Measurements from ENCODE around the gene BRINP1.

BRINP1 gene

GRCh38 chr9:119343059-119343990, 25.9 kb downstream of the BRINP1 start:
- no peak for DNase-seq

DNA sequence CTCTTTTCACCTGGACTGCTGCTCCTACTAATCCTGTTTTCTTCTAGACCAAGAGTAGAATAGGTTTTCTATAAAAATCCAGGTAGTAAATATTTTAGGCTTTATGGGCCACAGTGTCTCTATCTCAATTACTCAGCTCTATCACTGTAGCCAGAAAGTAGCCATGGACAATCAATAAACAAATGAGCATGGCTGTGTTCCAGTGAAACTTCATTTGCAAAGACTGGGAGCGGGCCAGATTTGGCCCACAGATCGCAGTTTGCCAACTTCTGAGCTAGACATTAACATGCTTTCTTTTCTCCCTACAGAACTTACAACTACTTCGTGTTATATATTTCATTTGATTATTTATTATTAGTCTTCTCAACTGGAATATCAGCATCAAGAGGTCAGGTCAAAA, 30.2 kb downstream of the BRINP1 start:
- DNase-seq = no peak

GRCh38 chr9:119337573-119337972, 31.7 kb downstream of the BRINP1 start:
- no peak for DNase-seq

DNA sequence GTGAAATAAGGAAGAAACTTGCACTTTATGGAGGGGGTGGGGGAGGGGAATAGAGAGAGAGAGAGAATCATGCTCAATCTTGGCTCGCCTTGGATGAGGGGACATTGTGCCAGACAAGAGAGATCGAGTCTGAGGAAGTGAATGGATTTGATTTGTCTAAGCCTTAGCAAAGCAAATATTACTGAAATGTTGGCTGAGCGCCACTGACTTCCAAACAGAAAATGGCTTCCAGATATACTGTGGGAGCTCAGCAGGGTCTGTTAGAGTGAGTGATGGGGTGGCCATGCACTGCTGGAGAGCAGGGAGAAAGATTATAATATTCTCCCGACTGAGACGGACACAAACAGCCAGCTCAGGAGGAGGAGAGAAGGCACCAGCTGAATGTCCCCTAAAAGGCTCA, 34.5 kb downstream of the BRINP1 start:
- DNase-seq = no peak

DNA sequence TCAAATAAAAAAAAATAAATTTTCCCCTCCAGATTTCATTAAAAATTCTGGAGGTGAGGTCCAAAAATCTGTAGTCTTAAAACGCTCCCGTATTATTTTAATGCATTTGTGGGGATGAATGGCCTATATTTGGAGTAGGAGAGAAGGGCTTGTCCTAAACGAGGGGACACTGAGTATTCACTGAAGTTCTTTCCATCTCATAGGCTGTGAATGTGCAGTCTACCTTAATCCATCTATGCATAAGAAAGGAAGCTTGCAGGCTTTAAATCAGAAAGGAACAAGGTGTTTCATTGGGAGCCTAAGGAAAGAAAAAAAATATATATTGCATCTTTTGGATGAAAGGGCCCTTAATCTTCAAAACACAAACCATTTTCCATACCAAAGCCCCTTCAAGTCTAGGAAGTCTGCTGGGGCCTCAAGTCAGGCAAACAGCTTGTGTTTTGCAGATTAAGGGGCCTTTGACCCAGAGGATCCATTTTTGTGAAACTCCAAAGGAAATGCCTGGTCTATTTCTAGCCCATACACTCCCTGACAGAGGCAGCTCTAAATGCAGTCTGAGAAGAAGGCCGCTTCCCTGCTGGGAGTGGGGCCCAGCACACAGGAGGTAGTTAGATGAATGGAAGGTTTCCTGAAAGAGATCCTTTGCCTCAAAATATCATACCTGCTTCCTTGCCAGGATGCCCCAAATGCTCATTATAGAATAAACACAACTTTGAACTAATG, 35.6 kb downstream of the BRINP1 start:
- DNase-seq = no peak

GRCh38 chr9:119332522-119332921, 36.7 kb downstream of the BRINP1 start:
- DNase-seq = no peak

GRCh38 chr9:119322184-119322583, 47.1 kb downstream of the BRINP1 start:
- DNase-seq = no peak

DNA sequence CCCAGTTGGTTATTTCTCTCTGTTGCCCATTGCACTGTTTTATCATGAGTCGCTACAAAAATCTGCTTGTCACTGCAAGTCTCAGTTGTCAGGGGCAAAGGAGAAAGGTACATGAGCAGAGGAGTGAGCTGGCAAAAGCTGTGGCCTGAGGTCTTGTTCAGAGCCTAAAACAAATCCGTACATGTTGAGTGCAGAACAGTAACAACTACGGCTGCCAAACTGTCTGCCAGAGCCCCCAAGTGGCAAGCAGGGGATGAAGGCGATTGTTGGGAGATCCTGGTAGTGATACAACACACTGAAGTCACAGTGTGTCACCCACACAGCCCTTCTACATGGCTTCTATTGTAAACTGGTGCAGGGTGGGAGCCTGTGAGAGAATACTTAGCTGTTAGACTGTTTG, 50.9 kb downstream of the BRINP1 start:
- no peak for DNase-seq

DNA sequence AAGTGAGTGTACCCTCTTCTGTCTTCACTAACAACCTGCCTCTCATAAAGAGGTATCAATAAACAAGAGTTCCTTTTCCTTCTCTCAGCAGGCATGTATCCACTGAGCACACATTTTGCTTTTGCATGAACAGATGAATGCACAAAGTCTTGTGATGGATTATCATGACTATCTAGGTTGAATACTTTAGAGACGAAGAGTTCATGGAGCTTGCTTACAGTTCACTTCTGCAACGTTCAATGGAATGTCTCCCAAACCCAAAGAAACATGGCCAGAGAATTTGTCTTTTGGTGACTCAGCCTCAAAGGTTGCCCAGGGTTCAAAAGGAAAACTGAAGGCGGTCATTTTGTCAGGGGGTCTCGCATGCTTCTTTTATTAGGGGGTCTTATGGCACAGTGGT, 55.4 kb downstream of the BRINP1 start:
- DNase-seq = no peak

DNA sequence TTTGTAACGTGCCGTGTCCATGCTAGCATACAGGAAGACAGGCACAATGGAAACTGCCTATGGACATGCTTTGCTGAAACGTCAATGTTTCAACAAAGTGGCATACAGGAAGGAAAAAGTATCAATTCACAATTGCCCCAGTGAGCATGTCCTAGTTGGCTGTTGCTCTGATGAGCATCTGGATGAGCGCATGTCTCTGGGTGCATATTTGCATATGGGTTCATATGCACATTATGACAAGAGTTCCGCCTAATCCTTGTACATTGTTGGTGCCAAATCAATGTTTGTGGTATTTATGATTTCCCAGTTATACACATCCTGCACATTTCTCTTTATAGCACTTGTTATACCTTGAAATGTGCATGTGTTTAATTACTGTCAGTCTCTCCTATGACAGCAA, 58.5 kb downstream of the BRINP1 start:
- no peak for DNase-seq

DNA sequence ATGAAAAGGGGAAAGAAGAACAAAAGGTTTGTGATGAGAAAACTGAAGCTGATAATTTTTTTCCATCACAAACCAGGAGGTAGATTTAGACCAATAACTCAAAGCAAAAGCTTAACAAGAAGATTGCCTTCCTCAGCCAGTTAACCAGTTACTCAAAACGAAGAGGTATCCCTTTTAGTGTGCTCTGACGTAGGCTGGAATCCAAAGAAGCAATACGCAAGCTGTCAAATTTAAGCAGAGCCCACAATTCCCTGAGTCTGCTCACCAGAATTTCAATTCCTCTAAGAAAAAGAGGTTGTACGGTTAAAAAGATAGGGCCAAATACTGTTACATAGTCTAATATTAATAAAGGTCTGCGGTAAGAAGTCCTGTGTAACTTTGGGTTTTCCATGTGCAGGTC, 61.8 kb downstream of the BRINP1 start:
- DNase-seq = no peak

GRCh38 chr9:119304555-119304954, 64.7 kb downstream of the BRINP1 start:
- no peak for DNase-seq

DNA sequence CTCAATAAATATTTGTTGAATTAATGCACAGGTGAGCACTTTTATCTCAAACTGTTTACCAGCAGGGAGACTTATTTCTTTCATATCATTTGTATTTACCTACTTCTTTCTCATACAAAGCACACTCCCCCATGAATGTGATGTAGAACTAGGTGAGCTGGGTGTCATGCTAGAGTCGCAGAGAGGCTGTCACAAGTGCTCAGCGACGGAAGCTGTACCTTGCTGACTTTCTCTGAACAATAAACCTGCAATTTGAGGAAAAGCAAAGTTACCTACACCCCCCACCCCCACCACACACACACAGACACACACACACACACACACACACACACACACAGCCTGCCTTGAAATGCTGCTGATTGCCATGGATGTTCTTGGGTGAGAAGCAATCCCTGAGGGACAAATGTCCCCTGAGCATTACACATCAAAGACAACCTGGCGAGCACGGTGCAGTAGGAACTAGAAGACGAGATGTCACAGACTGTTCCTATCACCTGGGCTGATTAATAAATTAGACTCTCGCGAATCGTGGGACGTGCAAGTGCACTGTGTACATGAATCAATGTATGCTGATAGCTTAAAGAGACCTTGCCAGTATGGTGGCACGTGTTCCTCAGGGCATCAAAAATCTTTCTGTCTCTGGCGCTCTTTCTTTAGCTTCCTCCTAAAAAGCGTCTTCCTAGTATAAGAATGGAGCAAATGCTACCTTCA, 66.1 kb downstream of the BRINP1 start:
- DNase-seq = no peak

- no peak for DNase-seq
These were observed 71.0 kb downstream of the BRINP1 start for GRCh38 chr9:119298076-119298853.

DNA sequence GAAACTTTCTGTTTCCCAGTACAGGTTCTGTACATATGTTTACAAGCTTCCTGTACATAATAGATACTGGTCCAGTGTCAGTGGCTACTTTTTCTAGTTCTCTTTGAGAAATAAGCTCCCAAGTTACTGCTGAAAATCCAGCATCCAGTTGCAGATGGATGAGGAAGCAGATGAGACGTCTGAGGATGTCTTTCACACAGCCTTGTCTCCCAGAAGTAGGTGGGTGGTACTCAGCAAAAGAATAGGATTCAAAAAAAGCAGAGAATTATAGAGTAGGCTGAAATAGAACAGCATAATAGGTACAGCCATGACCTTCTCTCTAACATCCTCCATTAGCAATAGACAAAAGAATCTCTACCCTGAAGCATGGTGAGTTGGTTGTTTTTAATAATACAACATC, 77.7 kb downstream of the BRINP1 start:
- no peak for DNase-seq

GRCh38 chr9:119289740-119290433, 79.3 kb downstream of the BRINP1 start:
- DNase-seq = no peak

GRCh38 chr9:119284587-119285337, 84.5 kb downstream of the BRINP1 start:
- DNase-seq = no peak

DNA sequence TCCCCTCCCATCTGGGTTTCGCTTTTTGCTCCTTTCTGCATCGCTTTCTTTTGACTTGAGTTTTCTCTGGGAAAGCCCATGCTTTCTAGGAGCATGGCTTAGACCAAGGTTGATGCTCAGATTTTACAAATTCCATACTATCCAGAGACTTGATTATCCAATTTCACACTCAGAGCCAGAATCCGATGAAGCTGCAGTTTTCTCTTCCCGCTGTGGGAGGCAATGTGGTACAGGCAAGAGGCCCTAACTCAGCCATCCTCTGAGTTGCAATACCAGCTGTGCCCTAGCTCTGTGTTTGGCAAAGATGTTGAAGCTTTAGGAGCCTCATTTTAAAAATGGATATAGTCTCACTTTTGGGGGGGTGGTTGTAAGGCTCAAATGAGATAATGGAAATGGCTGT, 85.1 kb downstream of the BRINP1 start:
- DNase-seq = no peak

- DNase-seq = no peak
These were observed 86.0 kb downstream of the BRINP1 start for GRCh38 chr9:119283078-119283794.

- DNase-seq = no peak
These were observed 86.7 kb downstream of the BRINP1 start for GRCh38 chr9:119282476-119283077.
